ENCODE measurements around the gene IFT172. TPM values are rescaled to one million over a fixed set of nuclear protein-coding genes. Genes with fewer than 3 reads are reported as not detected.

Gene IFT172
- total and polyA plus RNA-seq, 2 donors (not counting 3 experiments of a cell fraction or from before 2014, with no cell fraction given) = 29.4 to 34.1 TPM

GRCh38 chr2:27400348-27401135 lies 89.0 kb downstream of the IFT172 start:
- intact Hi-C loops (cut with micrococcal nuclease) = no loop called here
- H3K4me3 ChIP-seq (replicated peaks in 1 of 3; ENCODE audit: insufficient read depth in 1 of 3, low read depth in 1 of 3, low read length in 3 of 3) = no peak overlapping the region
- H3K27me3 ChIP-seq (ENCODE audit: control insufficient read depth in 2 of 2, insufficient read depth in 2 of 2, low read length in 2 of 2) = no peaks in the 10 kb centered on the region
- TF ChIP-seq POLR2AphosphoS5 (IDR thresholded peaks at IDR 0.05; ENCODE audit: insufficient read depth, low read depth, low read length) (no peak), MAX (IDR thresholded peaks at IDR 0.05; ENCODE audit: insufficient read depth, insufficient read length) (no peak), FOS (IDR thresholded peaks at IDR 0.05; ENCODE audit: borderline replicate concordance, insufficient read depth, low read length) (no peak), CTCF (IDR thresholded peaks at IDR 0.05; ENCODE audit: extremely low read depth in 1 of 2, insufficient read depth in 1 of 2, low read depth in 1 of 2, low read length in 2 of 2) (no peak), GATA2 (IDR thresholded peaks at IDR 0.05; ENCODE audit: insufficient read depth, insufficient read length, low read depth, low read length) (no peak), POLR2A (IDR thresholded peaks at IDR 0.05; ENCODE audit: low read depth, low read length) (no peak), JUN (IDR thresholded peaks at IDR 0.05; ENCODE audit: borderline replicate concordance, insufficient read depth, insufficient read length, low read depth) (no peak), EZH2 (IDR thresholded peaks at IDR 0.05; ENCODE audit: borderline replicate concordance, low read depth, low read length, severe bottlenecking) (no peak), MYC (IDR thresholded peaks at IDR 0.05; ENCODE audit: low read depth, low read length) (no peak)
- peaks cover 8% of the 10 kb centered on the region for H4K20me1 ChIP-seq (replicated peaks; ENCODE audit: control insufficient read depth, extremely low read depth, insufficient read depth, low read length)
- no peaks in the 10 kb centered on the region for H3K9me1 ChIP-seq (replicated peaks; ENCODE audit: control insufficient read depth, extremely low read depth, insufficient read depth, low read length)
- no peak overlapping the region for H3K4me2 ChIP-seq (ENCODE audit: insufficient read depth, low read length)
- H3K27ac ChIP-seq (ENCODE audit: insufficient read depth, low read depth, low read length) = no peak overlapping the region
- peaks cover 97% of the 10 kb centered on the region for H3K79me2 ChIP-seq (ENCODE audit: control insufficient read depth, insufficient read depth, low read length)
- ChIA-PET POLR2A (no interaction called here), CTCF (interaction anchor here (0.9 to 1.6 kb wide), 2 partner anchors 9 to 283 kb away, joined by 3 to 4 read pairs; partner anchors contain the start of gene PPM1G)
- H2AFZ ChIP-seq (ENCODE audit: low read depth, low read length) = no peak overlapping the region
- DNase-seq (ENCODE audit: low read depth, low spot score) (no peak), FAIRE-seq (no peak)
- H3K36me3 ChIP-seq (ENCODE audit: control insufficient read depth in 2 of 2, extremely low read depth in 1 of 2, insufficient read depth in 2 of 2, low read length in 2 of 2) = peaks cover 0 to 7% of the 10 kb centered on the region in 2 experiments
- H3K9me3 ChIP-seq (replicated peaks; ENCODE audit: control insufficient read depth, insufficient read depth, low read length) = no peaks in the 10 kb centered on the region
- dilution Hi-C loops (cut with MboI; ENCODE audit: extremely low pct_ligation_motif_present, low sequenced_read_pairs) = no loop called here
- BruUV-seq (replicated peaks) = no TSS peak
- H3K9ac ChIP-seq (replicated peaks; ENCODE audit: extremely low read depth, insufficient read depth, low read length) = no peak overlapping the region
- H3K4me1 ChIP-seq (ENCODE audit: control insufficient read depth, extremely low read depth, insufficient read depth, low read length) = no peaks in the 10 kb centered on the region
